ENCODE data around the gene COX20. TPM values are rescaled to one million over a fixed set of nuclear protein-coding genes. Genes with fewer than 3 reads are reported as not detected.
A peak's percentile ranks its signal among the peaks of the same experiment; 100 is the strongest.
"Not testable (repeated sequence)": the region's sequence is repeated elsewhere in the genome, so short reads cannot be mapped to it uniquely, and the experiment has no call there.

The COX20 gene
- polyA plus RNA-seq, 1 donor from 2014 or later: 169 TPM

- Histone ChIP-seq H2AFZ (ENCODE audit: low read depth, low read length) (no peak overlapping the region), H3K9me3 (ENCODE audit: low read length) (no peaks in the 10 kb centered on the region), H3F3A (ENCODE audit: insufficient read depth, low read length, poor library complexity, severe bottlenecking) (peaks cover 5% of the 10 kb centered on the region), H3K27me3 (ENCODE audit: insufficient read depth, low read depth, low read length) (no peaks in the 10 kb centered on the region), H3K36me3 (ENCODE audit: insufficient read depth, low read length) (no peaks in the 10 kb centered on the region), H3K4me2 (ENCODE audit: low read length) (no peak overlapping the region), H3K9ac (ENCODE audit: low read length) (no peak overlapping the region), H3K9me2 (ENCODE audit: insufficient read depth, low read length) (no peaks in the 10 kb centered on the region), H4K20me1 (ENCODE audit: insufficient read depth) (no peaks in the 10 kb centered on the region), H3K79me2 (replicated peaks; ENCODE audit: insufficient read depth, low read length) (peaks cover under 1% of the 10 kb centered on the region), H3K4me3 (ENCODE audit: low read length) (no peak overlapping the region), H3K27ac (ENCODE audit: low read length) (no peak overlapping the region)
- TF ChIP-seq EP300 (conservative IDR thresholded peaks at IDR 0.05; ENCODE audit: poor library complexity, severe bottlenecking) (no peak), SMC3 (conservative IDR thresholded peaks at IDR 0.05; ENCODE audit: poor library complexity) (no peak), REST (IDR thresholded peaks at IDR 0.05; ENCODE audit: borderline replicate concordance) (no peak), EZH2 (IDR thresholded peaks at IDR 0.05; ENCODE audit: borderline replicate concordance, insufficient read depth, low read length, poor library complexity, severe bottlenecking) (no peak), CTCF (IDR thresholded peaks at IDR 0.05; ENCODE audit: poor library complexity, severe bottlenecking) (no peak), RAD21 (conservative IDR thresholded peaks at IDR 0.05) (no peak), TAF1 (IDR thresholded peaks at IDR 0.05; ENCODE audit: low read depth) (no peak), MXI1 (conservative IDR thresholded peaks at IDR 0.05; ENCODE audit: poor library complexity, severe bottlenecking) (no peak), POLR2AphosphoS5 (IDR thresholded peaks at IDR 0.05) (no peak)
Measured at GRCh38 chr1:244830639-244831038, 4.8 kb upstream of the COX20 start.

GRCh38 chr1:244833260-244833659 lies 2.2 kb upstream of the COX20 start:
- not testable (repeated sequence) for H3F3A ChIP-seq (ENCODE audit: insufficient read depth, low read length, poor library complexity, severe bottlenecking); H3K36me3 ChIP-seq (ENCODE audit: insufficient read depth, low read length); H3K27me3 ChIP-seq (ENCODE audit: insufficient read depth, low read depth, low read length); H4K20me1 ChIP-seq (ENCODE audit: insufficient read depth); H2AFZ ChIP-seq (ENCODE audit: low read depth, low read length); H3K9me2 ChIP-seq (ENCODE audit: insufficient read depth, low read length); H3K9me3 ChIP-seq (ENCODE audit: low read length)
- peak overlapping the region; percentile 77 for H3K4me2 ChIP-seq (ENCODE audit: low read length)
- peak overlapping the region; percentile 98 for H3K9ac ChIP-seq (ENCODE audit: low read length)
- peak overlapping the region; percentile 95 for H3K27ac ChIP-seq (ENCODE audit: low read length)
- peaks cover 27% of the 10 kb centered on the region for H3K79me2 ChIP-seq (replicated peaks; ENCODE audit: insufficient read depth, low read length)
- peak overlapping the region; percentile 79 for H3K4me3 ChIP-seq (ENCODE audit: low read length)
